ENCODE data around the gene EGFL7.

EGFL7 gene
- total RNA-seq, result 0 reads per million in 3 donors

- no peak within 1 kb of the TSS for H3K27ac ChIP-seq (ENCODE audit: insufficient read depth, low read length, poor library complexity, severe bottlenecking)
- no peak within 1 kb of the TSS for H3K4me3 ChIP-seq (ENCODE audit: insufficient read depth, low read depth, low read length, poor library complexity, severe bottlenecking)
- H3K27me3 ChIP-seq (replicated peaks; ENCODE audit: control insufficient read depth, insufficient read depth, low read length, poor library complexity, severe bottlenecking), result peaks cover 50% of the 10 kb centered on the region
Observed at GRCh38 chr9:136662656-136663581, at the start of gene EGFL7. Gene EGFL7 (plus strand): TSS chr9:136662916. CDS start chr9:136668283, 5,367 bp downstream.

GRCh38 chr9:136613824-136614371, 48.8 kb upstream of the EGFL7 start:
- no peak overlapping the region for H3K27ac ChIP-seq (ENCODE audit: insufficient read depth, low read length, poor library complexity, severe bottlenecking)
- H3K27me3 ChIP-seq (replicated peaks; ENCODE audit: control insufficient read depth, insufficient read depth, low read length, poor library complexity, severe bottlenecking), result no peaks in the 10 kb centered on the region
- DNase-seq, result no peak
- no peaks in the 10 kb centered on the region for H3K9me3 ChIP-seq (ENCODE audit: control insufficient read depth, low read length)
- H3K4me1 ChIP-seq (ENCODE audit: control insufficient read depth, insufficient read depth, low read length, poor library complexity, severe bottlenecking), result no peaks in the 10 kb centered on the region
- no peaks in the 10 kb centered on the region for H3K36me3 ChIP-seq (ENCODE audit: control insufficient read depth, insufficient read depth, low read length)
- H3K4me3 ChIP-seq (ENCODE audit: insufficient read depth, low read depth, low read length, poor library complexity, severe bottlenecking), result no peak overlapping the region

More at GRCh38 chr9:136662656-136663581, at the start of gene EGFL7:
- DNase-seq, result no peak
- Histone ChIP-seq H3K36me3 (ENCODE audit: control insufficient read depth, insufficient read depth, low read length) (no peaks in the 10 kb centered on the region), H3K9me3 (ENCODE audit: control insufficient read depth, low read length) (no peaks in the 10 kb centered on the region), H3K4me1 (ENCODE audit: control insufficient read depth, insufficient read depth, low read length, poor library complexity, severe bottlenecking) (peaks cover 23% of the 10 kb centered on the region)

- H3K4me1 ChIP-seq (ENCODE audit: control insufficient read depth, insufficient read depth, low read length, poor library complexity, severe bottlenecking), result no peaks in the 10 kb centered on the region
- DNase-seq, result no peak
- no peaks in the 10 kb centered on the region for H3K27me3 ChIP-seq (replicated peaks; ENCODE audit: control insufficient read depth, insufficient read depth, low read length, poor library complexity, severe bottlenecking)
- no peaks in the 10 kb centered on the region for H3K36me3 ChIP-seq (ENCODE audit: control insufficient read depth, insufficient read depth, low read length)
- no peak overlapping the region for H3K4me3 ChIP-seq (ENCODE audit: insufficient read depth, low read depth, low read length, poor library complexity, severe bottlenecking)
- no peaks in the 10 kb centered on the region for H3K9me3 ChIP-seq (ENCODE audit: control insufficient read depth, low read length)
- no peak overlapping the region for H3K27ac ChIP-seq (ENCODE audit: insufficient read depth, low read length, poor library complexity, severe bottlenecking)
Observed at GRCh38 chr9:136614372-136614922, 48.3 kb upstream of the EGFL7 start.

- Histone ChIP-seq H3K27me3 (replicated peaks; ENCODE audit: control insufficient read depth, insufficient read depth, low read length, poor library complexity, severe bottlenecking) (no peaks in the 10 kb centered on the region), H3K27ac (ENCODE audit: insufficient read depth, low read length, poor library complexity, severe bottlenecking) (no peak overlapping the region), H3K36me3 (ENCODE audit: control insufficient read depth, insufficient read depth, low read length) (no peaks in the 10 kb centered on the region), H3K9me3 (ENCODE audit: control insufficient read depth, low read length) (no peaks in the 10 kb centered on the region), H3K4me1 (ENCODE audit: control insufficient read depth, insufficient read depth, low read length, poor library complexity, severe bottlenecking) (no peaks in the 10 kb centered on the region), H3K4me3 (ENCODE audit: insufficient read depth, low read depth, low read length, poor library complexity, severe bottlenecking) (no peak overlapping the region)
- DNase-seq, result no peak
Observed at GRCh38 chr9:136614967-136615623, 47.6 kb upstream of the EGFL7 start.

- Histone ChIP-seq H3K4me1 (ENCODE audit: control insufficient read depth, insufficient read depth, low read length, poor library complexity, severe bottlenecking) (no peaks in the 10 kb centered on the region), H3K27ac (ENCODE audit: insufficient read depth, low read length, poor library complexity, severe bottlenecking) (no peak overlapping the region), H3K36me3 (ENCODE audit: control insufficient read depth, insufficient read depth, low read length) (no peaks in the 10 kb centered on the region), H3K4me3 (ENCODE audit: insufficient read depth, low read depth, low read length, poor library complexity, severe bottlenecking) (no peak overlapping the region), H3K27me3 (replicated peaks; ENCODE audit: control insufficient read depth, insufficient read depth, low read length, poor library complexity, severe bottlenecking) (no peaks in the 10 kb centered on the region), H3K9me3 (ENCODE audit: control insufficient read depth, low read length) (no peaks in the 10 kb centered on the region)
- no peak for DNase-seq
Observed at GRCh38 chr9:136615631-136616306, 46.9 kb upstream of the EGFL7 start.

GRCh38 chr9:136616307-136616635, 46.4 kb upstream of the EGFL7 start:
- Histone ChIP-seq H3K4me1 (ENCODE audit: control insufficient read depth, insufficient read depth, low read length, poor library complexity, severe bottlenecking) (no peaks in the 10 kb centered on the region), H3K36me3 (ENCODE audit: control insufficient read depth, insufficient read depth, low read length) (no peaks in the 10 kb centered on the region), H3K27me3 (replicated peaks; ENCODE audit: control insufficient read depth, insufficient read depth, low read length, poor library complexity, severe bottlenecking) (no peaks in the 10 kb centered on the region), H3K27ac (ENCODE audit: insufficient read depth, low read length, poor library complexity, severe bottlenecking) (no peak overlapping the region), H3K4me3 (ENCODE audit: insufficient read depth, low read depth, low read length, poor library complexity, severe bottlenecking) (no peak overlapping the region), H3K9me3 (ENCODE audit: control insufficient read depth, low read length) (no peaks in the 10 kb centered on the region)
- no peak for DNase-seq

- Histone ChIP-seq H3K9me3 (ENCODE audit: control insufficient read depth, low read length) (no peaks in the 10 kb centered on the region), H3K27ac (ENCODE audit: insufficient read depth, low read length, poor library complexity, severe bottlenecking) (no peak overlapping the region), H3K36me3 (ENCODE audit: control insufficient read depth, insufficient read depth, low read length) (no peaks in the 10 kb centered on the region), H3K4me3 (ENCODE audit: insufficient read depth, low read depth, low read length, poor library complexity, severe bottlenecking) (no peak overlapping the region), H3K4me1 (ENCODE audit: control insufficient read depth, insufficient read depth, low read length, poor library complexity, severe bottlenecking) (no peaks in the 10 kb centered on the region), H3K27me3 (replicated peaks; ENCODE audit: control insufficient read depth, insufficient read depth, low read length, poor library complexity, severe bottlenecking) (no peaks in the 10 kb centered on the region)
- no peak for DNase-seq
Observed at GRCh38 chr9:136616948-136617695, 45.6 kb upstream of the EGFL7 start.

- Histone ChIP-seq H3K4me3 (ENCODE audit: insufficient read depth, low read depth, low read length, poor library complexity, severe bottlenecking) (no peak overlapping the region), H3K36me3 (ENCODE audit: control insufficient read depth, insufficient read depth, low read length) (no peaks in the 10 kb centered on the region), H3K4me1 (ENCODE audit: control insufficient read depth, insufficient read depth, low read length, poor library complexity, severe bottlenecking) (no peaks in the 10 kb centered on the region), H3K9me3 (ENCODE audit: control insufficient read depth, low read length) (no peaks in the 10 kb centered on the region), H3K27ac (ENCODE audit: insufficient read depth, low read length, poor library complexity, severe bottlenecking) (no peak overlapping the region), H3K27me3 (replicated peaks; ENCODE audit: control insufficient read depth, insufficient read depth, low read length, poor library complexity, severe bottlenecking) (no peaks in the 10 kb centered on the region)
- DNase-seq, result no peak
Observed at GRCh38 chr9:136617746-136618579, 44.8 kb upstream of the EGFL7 start.

All from effector memory CD4-positive, alpha-beta T cell (primary cell).